HG02610 (cell line): ENCODE data around the gene POMT2.

ENCODE experiments used
- ATAC-seq: cut with Tn5 transposase; IDR thresholded peaks from one replicate; pipeline ENCODE4 v1.9.1; 2021; ENCODE audit warnings: mild to moderate bottlenecking, moderate library complexity; ENCODE audit not compliant: unreplicated experiment

Gene POMT2

GRCh38 chr14:77268989-77269600 lies 51.6 kb downstream of the POMT2 start:
- ATAC-seq = no peak

- no peak for ATAC-seq
Observed at GRCh38 chr14:77267937-77268699, 52.6 kb downstream of the POMT2 start.

GRCh38 chr14:77266336-77266735 lies 54.3 kb downstream of the POMT2 start:
- ATAC-seq = no peak

- no peak for ATAC-seq
Observed at GRCh38 chr14:77265561-77266335, 54.9 kb downstream of the POMT2 start.

GRCh38 chr14:77265187-77265515 lies 55.5 kb downstream of the POMT2 start:
- ATAC-seq = no peak

DNA sequence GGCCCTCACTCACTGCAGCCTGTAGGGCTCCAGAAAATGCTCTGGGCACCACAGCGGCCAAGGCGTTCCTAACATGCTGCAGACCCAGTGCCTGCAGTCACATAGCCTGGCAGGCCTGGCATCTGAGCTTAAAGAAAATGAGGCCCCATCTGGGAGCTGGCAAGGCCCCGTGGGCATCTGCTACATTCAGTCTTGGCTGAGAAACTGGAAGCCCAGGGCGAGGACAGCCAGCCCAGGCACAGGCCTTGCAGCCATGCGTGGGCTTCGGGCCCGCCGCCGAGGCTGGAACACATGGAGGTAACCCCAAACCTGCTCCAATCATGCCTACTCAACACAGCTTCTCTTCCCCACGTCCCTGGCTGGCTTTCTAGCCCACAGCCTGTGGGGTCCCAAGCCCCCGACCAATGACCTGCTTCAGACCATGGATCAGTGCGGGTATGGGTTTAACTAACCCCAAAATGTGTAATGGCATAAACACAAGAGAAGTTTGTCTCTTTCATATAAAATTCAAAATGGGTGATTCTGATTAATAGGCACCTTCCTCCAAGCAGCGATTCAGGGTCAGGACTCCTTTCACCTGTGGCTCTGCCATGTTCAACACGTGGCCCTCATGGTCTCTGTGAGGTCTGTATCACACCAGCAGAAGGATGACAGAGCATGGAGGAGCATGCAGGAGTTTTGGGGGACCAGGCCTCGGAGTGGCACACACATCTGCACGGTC lies 56.1 kb downstream of the POMT2 start:
- ATAC-seq = no peak

DNA sequence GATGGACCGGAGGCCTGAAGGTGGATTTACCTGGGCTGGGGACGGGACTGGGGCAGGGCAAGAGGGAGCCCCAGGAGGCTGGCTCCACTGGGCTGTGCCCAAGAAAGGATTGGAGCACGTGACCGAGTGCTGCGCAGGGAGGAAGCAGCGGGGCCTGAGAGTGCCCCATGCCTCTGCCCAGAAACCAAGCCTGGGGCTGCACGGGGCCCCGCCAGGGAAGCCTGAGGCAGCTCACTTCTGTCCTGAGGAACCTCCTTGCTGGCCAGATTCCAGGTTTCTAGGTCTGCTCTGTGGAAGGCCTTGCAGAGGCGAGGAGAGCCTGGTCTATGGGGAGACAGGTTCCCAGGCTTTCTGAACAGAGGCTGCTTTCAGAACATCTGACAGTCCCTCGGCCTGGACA lies 60.1 kb downstream of the POMT2 start:
- no peak for ATAC-seq

- no peak for ATAC-seq
Observed at GRCh38 chr14:77260199-77260598, 60.5 kb downstream of the POMT2 start.

- ATAC-seq = no peak
Observed at GRCh38 chr14:77259025-77259715, 61.5 kb downstream of the POMT2 start.

GRCh38 chr14:77258566-77258965 lies 62.1 kb downstream of the POMT2 start:
- ATAC-seq = no peak

GRCh38 chr14:77257700-77258099 lies 63.0 kb downstream of the POMT2 start:
- no peak for ATAC-seq

DNA sequence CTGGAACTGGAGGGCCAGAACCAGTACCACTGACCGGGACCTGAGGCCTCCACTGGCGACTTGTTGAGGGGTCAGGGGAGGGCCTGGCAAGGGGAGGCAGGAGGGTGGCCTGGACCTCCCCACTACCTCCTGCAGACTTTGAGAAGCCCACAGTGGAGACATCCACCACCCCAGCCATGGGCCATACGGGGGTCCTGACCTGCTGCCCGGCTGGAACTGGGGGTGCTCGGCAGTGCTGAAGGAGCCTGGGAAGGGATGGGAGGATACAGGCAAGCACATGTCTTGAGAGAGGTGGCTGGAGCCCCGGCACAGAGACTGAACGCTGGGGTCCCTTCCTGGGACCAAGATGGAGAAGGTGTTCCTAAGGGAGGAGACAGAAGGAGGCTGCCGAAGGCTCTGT lies 64.0 kb downstream of the POMT2 start:
- ATAC-seq = no peak

DNA sequence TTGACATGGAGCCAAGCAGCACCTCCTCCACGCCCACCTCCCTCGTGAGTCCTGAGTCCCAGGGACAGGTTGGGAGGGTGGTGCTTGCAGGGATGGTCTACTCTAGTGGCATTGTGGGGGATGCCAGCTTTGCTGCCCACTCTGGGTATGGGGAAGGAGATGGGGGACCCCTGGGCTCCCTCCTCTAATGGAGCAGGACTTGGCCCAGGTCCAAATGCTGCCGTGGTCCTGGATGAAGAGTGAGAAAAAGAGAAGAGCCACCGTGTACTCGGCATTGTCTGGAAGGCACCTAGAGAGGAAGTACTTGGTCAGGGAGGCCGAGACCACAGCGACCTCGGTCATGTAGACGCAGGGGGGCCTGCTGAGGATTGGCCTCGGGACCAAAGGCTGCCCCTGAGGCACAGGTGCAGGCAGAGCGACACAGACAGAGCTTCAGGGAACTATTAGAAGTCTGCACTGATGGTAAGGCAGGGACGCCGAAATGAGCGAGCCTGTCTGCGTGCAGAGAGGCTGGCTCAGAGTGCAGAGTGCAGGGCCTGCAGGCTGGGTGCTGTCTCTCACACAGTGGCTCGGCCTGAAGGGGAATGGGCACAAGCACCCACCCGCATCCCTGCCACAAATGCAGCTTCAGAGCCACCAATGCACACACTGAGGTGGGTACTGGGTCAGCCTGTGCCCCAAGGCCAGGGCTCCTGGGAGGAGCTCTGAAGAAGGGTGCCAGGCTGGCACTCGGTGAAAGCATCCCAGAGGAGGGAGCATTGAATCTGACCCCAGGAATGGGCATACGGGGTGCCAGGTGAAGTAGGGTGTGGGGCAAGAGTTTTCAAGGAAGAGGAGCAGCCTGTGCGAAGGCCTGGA lies 67.1 kb downstream of the POMT2 start:
- no peak for ATAC-seq

GRCh38 chr14:77251870-77252269 lies 68.8 kb downstream of the POMT2 start:
- no peak for ATAC-seq

- no peak for ATAC-seq
Observed at GRCh38 chr14:77250927-77251326, 69.8 kb downstream of the POMT2 start.

- no peak for ATAC-seq
Observed at GRCh38 chr14:77249286-77249685, 71.4 kb downstream of the POMT2 start.

- no peak for ATAC-seq
Observed at GRCh38 chr14:77248666-77249065, 72.0 kb downstream of the POMT2 start.

GRCh38 chr14:77246784-77247183 lies 73.9 kb downstream of the POMT2 start:
- ATAC-seq = no peak

DNA sequence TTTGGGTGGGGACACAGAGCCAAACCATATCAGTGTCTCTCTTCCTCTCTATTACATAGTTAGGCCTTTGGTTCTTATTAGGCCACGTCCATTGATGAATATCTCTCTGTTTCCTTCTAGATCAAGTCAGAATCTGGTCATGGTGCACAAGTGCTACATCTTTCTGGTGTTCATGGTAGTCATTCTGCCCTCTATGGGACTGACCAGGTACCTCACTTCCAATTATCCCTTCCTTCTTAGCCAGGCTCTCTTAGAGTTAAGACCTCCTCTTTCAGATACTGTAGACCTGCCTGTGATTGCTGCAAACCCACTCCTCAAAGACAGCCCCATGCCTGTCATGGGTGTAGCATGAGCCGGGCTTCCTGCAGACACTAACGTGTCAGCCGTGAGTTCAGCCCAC lies 74.9 kb downstream of the POMT2 start:
- no peak for ATAC-seq

GRCh38 chr14:77243853-77244252 lies 76.8 kb downstream of the POMT2 start:
- no peak for ATAC-seq
